Measurements from ENCODE around the gene LTB4R. TPM values are rescaled to one million over a fixed set of nuclear protein-coding genes. Genes with fewer than 3 reads are reported as not detected.

LTB4R gene
- total RNA-seq, 1 donor from 2014 or later: 5.3 TPM

DNA sequence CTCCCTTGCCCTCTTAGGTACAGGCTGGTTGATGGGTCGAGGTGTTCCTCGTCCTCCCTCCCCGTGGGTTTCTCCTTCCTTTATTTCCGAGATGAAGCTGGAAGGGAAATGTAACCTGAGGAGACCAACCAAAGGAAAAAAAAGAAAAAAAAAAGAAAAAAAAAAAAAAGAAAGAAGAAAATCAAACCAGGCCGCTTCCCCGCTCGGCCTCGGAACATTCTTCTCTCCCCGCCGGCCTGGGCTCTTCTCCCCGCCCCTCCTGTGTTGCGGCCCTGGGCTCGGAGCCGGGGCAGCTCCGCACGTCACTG is 55.1 kb downstream of the LTB4R start:
- no peak for DNase-seq (ENCODE audit: extremely low read depth, low read depth, low spot score)

- peak; percentile 44 for DNase-seq (ENCODE audit: extremely low read depth, low read depth, low spot score)
These were observed 55.6 kb downstream of the LTB4R start for GRCh38 chr14:24366721-24367513.

Other genes with a start within 250 kb of the LTB4R start
- gene CPNE6, start 239.9 kb upstream of the LTB4R start, total RNA-seq: not detected in 2 replicates
- gene PCK2, start 217.2 kb upstream of the LTB4R start, total RNA-seq: 6.4 and 11.4 TPM in 2 replicates
- 36.4 and 57.0 TPM in 2 replicates for gene DCAF11, start 196.7 kb upstream of the LTB4R start, total RNA-seq
- 0.70 and 4.9 TPM in 2 replicates for gene NRL, start 196.6 kb upstream of the LTB4R start, total RNA-seq
- gene FITM1, start 180.8 kb upstream of the LTB4R start, total RNA-seq: 0.29 TPM in 1 of 2 replicates, not detected in the other
- gene PSME1, start 175.3 kb upstream of the LTB4R start, total RNA-seq: 235 and 321 TPM in 2 replicates
- gene EMC9, start 169.9 kb upstream of the LTB4R start, total RNA-seq: 12.3 and 16.9 TPM in 2 replicates
- gene PSME2, start 164.9 kb upstream of the LTB4R start, total RNA-seq: 101 and 165 TPM in 2 replicates
- gene RNF31, start 164.0 kb upstream of the LTB4R start, total RNA-seq: 42.1 and 77.5 TPM in 2 replicates
- 45.4 and 73.1 TPM in 2 replicates for gene IRF9, start 150.2 kb upstream of the LTB4R start, total RNA-seq
- 46.3 and 55.0 TPM in 2 replicates for gene REC8, start 139.4 kb upstream of the LTB4R start, total RNA-seq
- gene IPO4, start 122.7 kb upstream of the LTB4R start, total RNA-seq: 41.5 and 52.4 TPM in 2 replicates
- gene TM9SF1, start 116.1 kb upstream of the LTB4R start, total RNA-seq: 77.2 and 94.9 TPM in 2 replicates
- not detected in 2 replicates for gene TSSK4, start 105.8 kb upstream of the LTB4R start, total RNA-seq
- gene CHMP4A, start 98.0 kb upstream of the LTB4R start, total RNA-seq: 32.0 and 52.3 TPM in 2 replicates
- gene MDP1, start 95.4 kb upstream of the LTB4R start, total RNA-seq: 10.2 and 11.2 TPM in 2 replicates
- 226 and 248 TPM in 2 replicates for gene NEDD8, start 79.1 kb upstream of the LTB4R start, total RNA-seq
- 51.6 and 94.0 TPM in 2 replicates for gene GMPR2, start 78.6 kb upstream of the LTB4R start, total RNA-seq
- 40.6 and 42.4 TPM in 2 replicates for gene TINF2, start 68.9 kb upstream of the LTB4R start, total RNA-seq
- gene TGM1, start 48.3 kb upstream of the LTB4R start, total RNA-seq: 0.64 and 2.5 TPM in 2 replicates
- gene RABGGTA, start 39.9 kb upstream of the LTB4R start, total RNA-seq: 28.7 and 42.6 TPM in 2 replicates
- gene DHRS1, start 11.7 kb upstream of the LTB4R start, total RNA-seq: 18.0 and 36.1 TPM in 2 replicates
- 19.3 and 25.6 TPM in 2 replicates for gene NOP9, start 11.7 kb upstream of the LTB4R start, total RNA-seq
- gene CIDEB, start 3.5 kb upstream of the LTB4R start, total RNA-seq: 2.0 and 2.5 TPM in 2 replicates
- 1.8 and 8.4 TPM in 2 replicates for gene LTB4R2, start 1.4 kb upstream of the LTB4R start, total RNA-seq
- gene ADCY4, start 23.6 kb downstream of the LTB4R start, total RNA-seq: 63.3 and 115 TPM in 2 replicates
- gene RIPK3, start 28.5 kb downstream of the LTB4R start, total RNA-seq: 1.3 and 2.6 TPM in 2 replicates
- 24.3 and 42.5 TPM in 2 replicates for gene NFATC4, start 56.7 kb downstream of the LTB4R start, total RNA-seq
- gene NYNRIN, start 87.5 kb downstream of the LTB4R start, total RNA-seq: 8.5 and 19.8 TPM in 2 replicates
- gene CBLN3, start 118.2 kb downstream of the LTB4R start, total RNA-seq: 4.7 TPM in 2 replicates
- gene KHNYN, start 118.5 kb downstream of the LTB4R start, total RNA-seq: 39.8 and 57.6 TPM in 2 replicates
- gene SDR39U1, start 131.3 kb downstream of the LTB4R start, total RNA-seq: 21.2 and 25.4 TPM in 2 replicates
- not detected in 2 replicates for gene CMA1, start 196.8 kb downstream of the LTB4R start, total RNA-seq